ENCODE data around the gene P4HA2.

GRCh38 chr5:132259069-132259851, 31.6 kb upstream of the P4HA2 start:
- no peak for TF ChIP-seq CTCF (optimal IDR thresholded peaks at IDR 0.05 in 1 of 3, IDR thresholded peaks at IDR 0.05 in 1 of 3, conservative IDR thresholded peaks at IDR 0.05 in 1 of 3; ENCODE audit: extremely low read depth in 1 of 3, insufficient read depth in 2 of 3, low read length in 3 of 3)
- no peak for TF ChIP-seq EZH2 (IDR thresholded peaks at IDR 0.05; ENCODE audit: low read length)
